Smooth muscle cell (in vitro differentiated cells): ENCODE results near the gene VASH2. TPM values are rescaled to one million over a fixed set of nuclear protein-coding genes. Genes with fewer than 3 reads are reported as not detected.

ENCODE experiments used
- DNase-seq: peaks from one replicate; lab custom pipeline; 2025; ENCODE audit not compliant: unreplicated experiment; lab: John Stamatoyannopoulos, UW
- H2AFZ ChIP-seq: fragments of 200-600 bp; sonication (generic); 2 replicates; pipeline ENCODE4 v1.6.0; 2016; ENCODE audit warnings: antibody characterized with exemption, low read depth, mild to moderate bottlenecking
- H3F3A ChIP-seq: fragments of 200-600 bp; sonication (generic); 2 replicates; pipeline ENCODE4 v1.6.0; 2017; ENCODE audit warnings: antibody characterized with exemption, low read depth
- H3K27ac ChIP-seq: fragments of 200-600 bp; sonication (generic); 2 replicates; pipeline ENCODE4 v1.5.1; 2016; ENCODE audit warnings: low read depth, mild to moderate bottlenecking
- H3K27me3 ChIP-seq: fragments of 200-600 bp; sonication (generic); 2 replicates; pipeline ENCODE4 v1.6.1; 2016; ENCODE audit warnings: low read depth, mild to moderate bottlenecking
- H3K36me3 ChIP-seq: fragments of 200-600 bp; sonication (generic); 2 replicates; pipeline ENCODE4 v1.5.1; 2016; ENCODE audit warnings: low read depth
- H3K4me1 ChIP-seq: fragments of 200-600 bp; sonication (generic); 2 replicates; pipeline ENCODE4 v1.5.1; 2016; ENCODE audit warnings: low read depth
- H3K4me2 ChIP-seq: fragments of 200-600 bp; sonication (generic); 2 replicates; pipeline ENCODE4 v1.6.0; 2016; ENCODE audit warnings: mild to moderate bottlenecking
- H3K4me3 ChIP-seq: fragments of 200-600 bp; sonication (generic); 2 replicates; pipeline ENCODE4 v1.5.1; 2016; ENCODE audit warnings: mild to moderate bottlenecking
- H3K79me2 ChIP-seq: fragments of 200-600 bp; sonication (generic); 2 replicates; pipeline ENCODE4 v1.6.0; 2016; ENCODE audit warnings: low read depth, mild to moderate bottlenecking
- H3K9ac ChIP-seq: fragments of 200-600 bp; sonication (generic); 2 replicates; pipeline ENCODE4 v1.6.0; 2016; ENCODE audit warnings: low read depth
- H3K9me3 ChIP-seq: fragments of 200-600 bp; sonication (generic); replicated peaks from 2 replicates; pipeline ENCODE4 v1.5.1; 2016; ENCODE audit warnings: low read depth
- H4K20me1 ChIP-seq: fragments of 200-600 bp; sonication (generic); 2 replicates; pipeline ENCODE4 v1.6.0; 2016; ENCODE audit warnings: low read depth
- CTCF ChIP-seq: fragments of 200-600 bp; sonication (generic); IDR thresholded peaks from 2 replicates; pipeline ENCODE4 v1.5.1; 2017; ENCODE audit warnings: borderline replicate concordance, mild to moderate bottlenecking, antibody characterized with exemption; ENCODE audit not compliant: insufficient read depth, poor library complexity, severe bottlenecking
- WGBS: methylation state at CpG from one replicate; pipeline ENCODE4 v1.1.7; 2016; ENCODE audit warnings: low lambda C conversion rate; 5-methylcytosine and 5-hydroxymethylcytosine counted together
- polyA plus RNA-seq: library from polyadenylated mRNA; unstranded; fragments of >200 nt; fragmentation: Nextera tagmentation; extraction: Ambion mirVana; gene quantifications from 2 replicates; pipeline ENCODE4 v1.2.1, GENCODE V29; 2016
- total RNA-seq: library from RNA; depleted of rRNA; stranded (reverse); fragments of >200 nt; gene quantifications from 2 replicates; pipeline ENCODE4 v1.2.3, GENCODE V29; 2014

The VASH2 gene
- total and polyA plus RNA-seq, 2 experiments from 2014 or later: 6.9 to 16.0 TPM

- 86% methylated on average over 10 of the region's 10 CpGs for WGBS
Observed at GRCh38 chr1:212975111-212975918, 25.0 kb downstream of the VASH2 start.

GRCh38 chr1:212976586-212976985, 26.2 kb downstream of the VASH2 start:
- H4K20me1 ChIP-seq: no peaks in the 10 kb centered on the region
- H3K79me2 ChIP-seq: no peaks in the 10 kb centered on the region
- no peak overlapping the region for H3K27ac ChIP-seq
- no peak overlapping the region for H3K4me3 ChIP-seq
- peaks cover 9% of the 10 kb centered on the region for H3K4me1 ChIP-seq
- no peaks in the 10 kb centered on the region for H3K36me3 ChIP-seq
- no peak for TF ChIP-seq CTCF
- no peak overlapping the region for H3K9ac ChIP-seq
- H3K9me3 ChIP-seq: no peaks in the 10 kb centered on the region
- H3K27me3 ChIP-seq: no peaks in the 10 kb centered on the region
- WGBS: 95% methylated on average over 9 of the region's 9 CpGs
- H3K4me2 ChIP-seq: no peak overlapping the region
- DNase-seq: no peak
- H3F3A ChIP-seq: no peaks in the 10 kb centered on the region
- H2AFZ ChIP-seq: no peak overlapping the region

More at GRCh38 chr1:212975111-212975918, 25.0 kb downstream of the VASH2 start:
- Histone ChIP-seq H3K27ac (no peak overlapping the region), H3K4me1 (peaks cover 8% of the 10 kb centered on the region), H4K20me1 (no peaks in the 10 kb centered on the region), H3K9me3 (no peaks in the 10 kb centered on the region), H3K79me2 (no peaks in the 10 kb centered on the region), H3K36me3 (no peaks in the 10 kb centered on the region), H3K4me2 (no peak overlapping the region), H2AFZ (no peak overlapping the region), H3F3A (no peaks in the 10 kb centered on the region), H3K27me3 (no peaks in the 10 kb centered on the region), H3K4me3 (no peak overlapping the region), H3K9ac (no peak overlapping the region)
- no peak for DNase-seq
- TF ChIP-seq CTCF: no peak

GRCh38 chr1:212977781-212978645, 27.7 kb downstream of the VASH2 start:
- no peaks in the 10 kb centered on the region for H3K79me2 ChIP-seq
- H3K36me3 ChIP-seq: no peaks in the 10 kb centered on the region
- 92% methylated on average over 16 of the region's 16 CpGs for WGBS
- H3K9ac ChIP-seq: no peak overlapping the region
- H3K27me3 ChIP-seq: no peaks in the 10 kb centered on the region
- no peak overlapping the region for H2AFZ ChIP-seq
- H3K9me3 ChIP-seq: no peaks in the 10 kb centered on the region
- H3F3A ChIP-seq: no peaks in the 10 kb centered on the region
- DNase-seq: no peak
- TF ChIP-seq CTCF: no peak
- no peaks in the 10 kb centered on the region for H4K20me1 ChIP-seq
- H3K4me1 ChIP-seq: peaks cover 9% of the 10 kb centered on the region
- no peak overlapping the region for H3K4me2 ChIP-seq
- no peak overlapping the region for H3K4me3 ChIP-seq
- H3K27ac ChIP-seq: no peak overlapping the region
